HG03575 (cell line): ENCODE results near the gene RFC1.
"Not testable (repeated sequence)": the region's sequence is repeated elsewhere in the genome, so short reads cannot be mapped to it uniquely, and the experiment has no call there.

Experiments used
- ATAC-seq: cut with Tn5 transposase; IDR thresholded peaks from one replicate; pipeline ENCODE4 v1.9.1; 2021; ENCODE audit not compliant: unreplicated experiment, insufficient number of reproducible peaks, low FRiP score; ENCODE audit errors: extremely low read depth

Gene RFC1

DNA sequence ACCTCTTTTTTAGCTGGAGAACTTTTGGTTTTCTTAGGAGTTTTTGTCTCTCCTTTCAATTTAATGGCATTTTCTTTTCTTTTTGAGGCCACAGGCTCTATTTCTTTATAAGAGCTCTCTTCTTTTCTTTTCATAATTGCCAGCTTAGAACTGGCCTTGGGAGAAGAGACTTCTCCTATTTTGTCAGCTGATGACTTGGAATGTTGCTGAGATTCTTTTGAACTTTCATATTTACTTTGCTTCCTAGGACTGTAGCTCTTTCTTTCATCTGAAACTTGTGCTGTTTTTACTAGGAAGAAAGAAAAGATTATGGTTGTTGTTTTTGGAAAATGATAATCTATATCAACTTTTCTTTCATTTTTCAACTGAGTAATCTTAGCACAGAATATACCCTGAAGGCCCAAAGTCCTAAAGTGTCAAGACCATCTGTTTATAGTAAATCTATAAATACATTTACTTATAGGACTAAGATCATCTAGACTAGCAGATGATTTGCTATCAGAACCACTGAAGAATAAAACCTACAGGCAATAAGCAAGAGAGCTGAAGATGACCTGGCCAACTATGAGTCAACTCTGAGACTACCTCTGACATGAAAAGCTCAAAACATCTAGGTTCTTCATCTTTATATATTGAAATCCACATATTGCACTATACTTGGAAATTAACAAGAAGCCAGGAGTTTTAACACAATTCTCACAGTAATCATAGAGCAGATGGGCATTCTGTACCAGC lies 45.6 kb downstream of the RFC1 start:
- ATAC-seq = no peak

- no peak for ATAC-seq
Measured at GRCh38 chr4:39319676-39320075, 46.5 kb downstream of the RFC1 start.

DNA sequence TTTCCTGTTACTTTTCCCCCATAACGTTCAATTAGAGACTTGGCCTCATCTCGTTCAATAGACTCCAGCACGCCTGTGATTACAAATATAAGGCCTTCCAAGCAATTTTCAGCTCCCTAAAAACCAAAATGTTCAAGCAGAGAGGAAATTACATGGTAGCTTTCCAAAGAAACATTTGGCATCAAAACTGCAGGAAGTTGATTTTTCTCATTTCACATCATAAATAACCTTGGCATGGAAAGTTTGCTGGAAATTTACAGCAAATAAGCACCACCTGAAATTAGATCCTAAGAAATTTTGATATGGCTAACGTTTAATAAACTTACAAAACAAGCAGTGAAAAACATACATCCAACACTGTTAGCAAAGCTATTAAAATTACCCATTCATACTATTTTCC lies 53.3 kb downstream of the RFC1 start:
- ATAC-seq = no peak

GRCh38 chr4:39308611-39309010 lies 57.6 kb downstream of the RFC1 start:
- ATAC-seq = no peak

DNA sequence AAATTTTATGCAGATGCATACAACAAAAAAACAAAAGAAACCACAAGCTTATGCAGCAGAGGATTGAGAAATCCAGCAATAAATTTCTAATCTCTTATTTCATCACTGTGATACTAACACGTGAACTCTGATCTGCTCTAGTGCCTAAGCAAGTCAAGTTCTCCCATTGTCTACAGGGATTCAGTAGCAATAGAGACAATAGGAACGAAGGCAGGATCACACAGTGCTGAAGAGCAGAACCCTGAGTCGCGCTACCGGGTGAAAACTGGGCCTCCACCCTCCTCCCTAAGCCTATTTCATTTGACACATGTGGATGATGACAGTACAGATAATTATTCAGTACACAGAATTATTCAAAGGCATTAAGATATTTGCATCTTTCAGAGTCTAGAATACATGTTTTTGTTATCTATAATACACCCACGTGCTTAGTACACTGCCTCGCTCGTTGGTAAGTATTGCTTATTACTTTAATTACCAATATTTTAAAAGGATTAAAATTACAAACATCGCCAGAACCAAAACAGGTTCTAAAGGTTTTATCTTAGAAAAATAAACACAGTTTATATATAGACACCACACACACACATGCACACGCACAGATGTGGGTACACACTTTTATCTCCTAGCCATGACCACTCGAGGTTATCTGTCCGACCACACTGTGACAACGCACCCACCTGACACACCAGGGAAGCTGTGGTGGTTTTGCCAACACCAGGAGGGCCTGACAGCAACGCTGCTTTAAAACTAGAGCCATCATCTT lies 60.1 kb downstream of the RFC1 start:
- no peak for ATAC-seq

DNA sequence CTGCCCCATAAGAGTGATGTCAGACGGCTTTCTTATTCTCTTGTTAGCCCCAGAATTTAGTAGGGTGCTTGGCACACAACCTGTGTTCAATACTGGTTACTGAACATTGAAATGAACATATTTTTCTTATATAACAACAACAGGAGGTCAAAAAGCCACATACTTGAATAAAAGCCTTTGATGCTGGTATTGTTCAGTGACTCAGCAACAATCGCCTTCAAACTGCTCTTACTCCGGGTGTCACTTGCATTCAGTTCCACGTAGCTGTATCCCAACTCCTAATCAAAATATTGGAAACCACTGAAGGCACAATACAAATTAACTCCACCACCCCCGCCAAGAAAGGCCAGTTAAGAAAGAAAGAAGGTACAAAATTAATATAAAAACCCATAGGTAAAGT lies 61.5 kb downstream of the RFC1 start:
- ATAC-seq = no peak

- no peak for ATAC-seq
Measured at GRCh38 chr4:39303871-39304270, 62.3 kb downstream of the RFC1 start.

DNA sequence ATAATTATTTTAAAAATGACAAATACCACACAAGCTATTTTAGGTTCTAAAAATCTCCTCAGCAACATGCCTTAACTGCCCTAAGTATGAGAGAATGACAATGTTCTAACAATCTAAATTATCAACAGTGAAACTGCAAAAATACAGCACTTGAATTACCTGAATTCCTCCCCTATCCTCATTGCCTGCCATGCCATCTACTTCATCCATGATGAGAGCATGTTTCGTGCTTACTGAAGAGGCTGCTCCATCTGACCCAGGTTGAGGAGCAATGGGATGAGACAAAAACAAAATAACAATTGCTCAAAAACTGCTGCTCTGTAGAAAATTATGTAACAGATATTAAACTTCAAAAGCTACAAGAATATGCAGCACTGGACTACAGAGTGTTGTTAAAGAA lies 63.3 kb downstream of the RFC1 start:
- ATAC-seq = no peak

GRCh38 chr4:39295784-39296183 lies 70.4 kb downstream of the RFC1 start:
- ATAC-seq = no peak

- not testable (repeated sequence) for ATAC-seq
Measured at GRCh38 chr4:39292433-39292832, 73.7 kb downstream of the RFC1 start.

- ATAC-seq = no peak
Measured at GRCh38 chr4:39291686-39292085, 74.5 kb downstream of the RFC1 start.

DNA sequence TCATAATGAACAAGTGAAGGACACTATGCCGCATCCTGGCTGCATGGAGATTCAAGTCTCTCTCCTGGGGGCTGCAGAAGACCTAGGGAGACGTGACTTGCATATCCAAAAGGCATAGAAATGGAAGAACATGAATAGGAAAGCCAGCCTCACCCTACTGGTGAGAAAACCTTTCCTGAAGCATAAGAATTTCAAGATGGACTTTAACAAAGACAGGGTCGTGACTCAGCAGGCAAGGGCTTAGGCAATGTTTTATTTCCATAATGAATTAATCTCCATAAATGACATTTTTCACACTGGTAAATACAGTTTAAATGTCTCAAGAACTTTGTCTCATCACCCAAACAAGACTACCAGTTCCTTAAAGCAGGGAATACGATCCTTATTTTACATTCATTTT lies 78.9 kb downstream of the RFC1 start:
- no peak for ATAC-seq

- ATAC-seq = no peak
Measured at GRCh38 chr4:39286263-39286662, 79.9 kb downstream of the RFC1 start.

DNA sequence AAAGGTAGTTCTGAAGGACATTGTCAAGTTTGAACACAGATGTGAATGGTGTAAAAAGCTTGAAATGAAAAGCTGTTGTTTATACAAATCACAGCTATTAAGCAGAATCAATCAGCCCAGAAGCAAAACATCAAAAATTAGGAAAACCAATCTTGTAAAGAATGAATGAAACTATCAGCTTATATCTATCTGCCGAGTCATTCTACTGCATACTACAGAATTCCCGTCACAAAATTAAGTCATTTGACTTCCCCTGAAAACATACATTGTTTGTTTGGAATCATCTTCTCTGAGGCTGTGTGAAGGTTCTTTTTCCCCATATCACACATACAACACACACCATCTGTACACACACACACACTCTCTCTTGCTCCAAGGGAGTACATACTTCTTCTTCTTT lies 80.3 kb downstream of the RFC1 start:
- no peak for ATAC-seq

- no peak for ATAC-seq
Measured at GRCh38 chr4:39285111-39285795, 80.9 kb downstream of the RFC1 start.

GRCh38 chr4:39280770-39281169 lies 85.4 kb downstream of the RFC1 start:
- ATAC-seq = no peak

DNA sequence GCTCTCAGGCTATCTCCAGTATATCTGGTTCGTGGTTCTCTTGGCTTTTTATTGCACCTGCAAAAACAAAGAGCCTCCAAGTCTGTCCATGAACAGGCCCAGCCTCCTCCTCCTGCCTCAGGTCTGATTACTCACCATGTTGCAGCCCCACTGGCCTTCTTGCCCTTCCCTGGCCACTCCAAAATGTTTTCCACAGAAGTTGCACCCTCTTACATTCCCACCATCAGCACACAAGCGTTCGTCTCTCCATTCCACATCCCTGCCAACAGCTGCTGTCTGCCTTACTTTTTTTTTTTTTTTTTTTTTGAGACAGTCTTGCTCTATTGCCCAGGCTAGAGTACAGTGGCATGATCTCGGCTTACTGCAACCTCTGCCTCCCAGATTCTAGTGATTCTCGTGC lies 86.7 kb downstream of the RFC1 start:
- ATAC-seq = no peak

DNA sequence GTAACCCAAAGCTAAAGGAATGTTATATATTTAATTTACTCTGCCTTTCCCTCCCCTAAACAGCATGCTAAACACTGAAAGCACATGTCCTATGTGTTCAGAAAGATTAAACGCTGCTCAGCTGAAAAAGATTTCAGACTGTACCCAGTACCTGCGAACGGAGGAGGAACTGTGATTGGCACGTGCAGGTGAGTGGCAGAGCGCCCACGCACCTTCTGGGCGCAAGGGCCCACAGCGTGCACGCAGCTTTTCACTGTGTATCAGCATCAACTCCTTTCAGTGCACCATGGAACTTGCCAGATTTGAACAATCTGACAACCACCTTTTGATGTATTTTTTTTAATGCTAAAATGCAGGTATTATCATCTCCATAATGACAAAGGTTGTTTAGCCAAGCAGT lies 87.7 kb downstream of the RFC1 start:
- ATAC-seq = no peak

GRCh38 chr4:39277661-39278060 lies 88.5 kb downstream of the RFC1 start:
- not testable (repeated sequence) for ATAC-seq

DNA sequence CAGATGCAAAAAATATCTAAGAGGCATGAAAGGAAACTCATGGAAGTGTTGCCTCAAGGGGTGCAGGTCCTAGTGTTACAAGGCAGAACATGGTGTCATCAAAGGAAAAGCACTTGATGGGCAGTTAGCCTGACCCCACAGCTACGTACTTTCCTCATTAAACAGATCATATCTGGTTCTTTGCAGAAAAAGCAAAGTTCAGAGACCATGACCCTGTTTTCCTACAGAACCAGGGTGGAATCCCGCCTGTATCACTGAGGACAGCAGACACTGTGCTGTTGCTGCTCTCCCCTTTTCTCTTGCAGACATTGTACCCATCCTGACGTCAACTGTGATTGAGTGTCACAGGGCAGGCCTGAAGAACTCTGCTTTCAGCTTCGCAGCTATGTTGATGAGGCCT lies 91.7 kb downstream of the RFC1 start:
- no peak for ATAC-seq
